ENCODE measurements around the gene SEMA4A.

Gene SEMA4A

GRCh38 chr1:156153362-156153761, at the start of gene SEMA4A:
TSS of gene SEMA4A (plus strand) at chr1:156153585. CDS start at chr1:156154579, 994 bp downstream.
- H3K9me3 ChIP-seq (ENCODE audit: insufficient read depth, low read length), result no peaks in the 10 kb centered on the region
- no peak for DNase-seq (ENCODE audit: low read depth, low spot score)
- H3K4me3 ChIP-seq (ENCODE audit: insufficient read length, low read depth), result no peak within 1 kb of the TSS
- H3K27me3 ChIP-seq (ENCODE audit: insufficient read depth, insufficient read length), result no peaks in the 10 kb centered on the region
- H3K4me1 ChIP-seq (ENCODE audit: insufficient read depth, insufficient read length), result peaks cover 33% of the 10 kb centered on the region
- no peaks in the 10 kb centered on the region for H3K36me3 ChIP-seq (ENCODE audit: insufficient read depth, insufficient read length, low read length)
- H3K9ac ChIP-seq (ENCODE audit: insufficient read length, low read depth), result no peak within 1 kb of the TSS
- TF ChIP-seq YY1 (IDR thresholded peaks at IDR 0.05; ENCODE audit: insufficient read depth, insufficient read length) (no peak), ZNF274 (IDR thresholded peaks at IDR 0.05; ENCODE audit: low read depth, low read length) (no peak), SUZ12 (IDR thresholded peaks at IDR 0.05; ENCODE audit: extremely low read depth, insufficient read depth, insufficient read length) (no peak)

GRCh38 chr1:156104065-156104810, 49.1 kb upstream of the SEMA4A start:
- H3K27me3 ChIP-seq (ENCODE audit: insufficient read depth, insufficient read length), result no peaks in the 10 kb centered on the region
- H3K9me3 ChIP-seq (ENCODE audit: insufficient read depth, low read length), result no peaks in the 10 kb centered on the region
- no peak for DNase-seq (ENCODE audit: low read depth, low spot score)
- H3K4me1 ChIP-seq (ENCODE audit: insufficient read depth, insufficient read length), result peaks cover 56% of the 10 kb centered on the region
- H3K4me3 ChIP-seq (ENCODE audit: insufficient read length, low read depth), result no peak overlapping the region
- no peak for TF ChIP-seq ZNF274 (IDR thresholded peaks at IDR 0.05; ENCODE audit: low read depth, low read length)
- peaks cover 33% of the 10 kb centered on the region for H3K36me3 ChIP-seq (ENCODE audit: insufficient read depth, insufficient read length, low read length)
- H3K9ac ChIP-seq (ENCODE audit: insufficient read length, low read depth), result peak overlapping the region; percentile 61

GRCh38 chr1:156104861-156105832, 48.2 kb upstream of the SEMA4A start:
- Histone ChIP-seq H3K4me1 (ENCODE audit: insufficient read depth, insufficient read length) (peaks cover 53% of the 10 kb centered on the region), H3K9me3 (ENCODE audit: insufficient read depth, low read length) (no peaks in the 10 kb centered on the region), H3K36me3 (ENCODE audit: insufficient read depth, insufficient read length, low read length) (peaks cover 27% of the 10 kb centered on the region), H3K4me3 (ENCODE audit: insufficient read length, low read depth) (no peak overlapping the region), H3K27me3 (ENCODE audit: insufficient read depth, insufficient read length) (no peaks in the 10 kb centered on the region), H3K9ac (ENCODE audit: insufficient read length, low read depth) (peak overlapping the region; percentile 70)
- TF ChIP-seq YY1 (IDR thresholded peaks at IDR 0.05; ENCODE audit: insufficient read depth, insufficient read length), result no peak
- TF ChIP-seq ZNF274 (IDR thresholded peaks at IDR 0.05; ENCODE audit: low read depth, low read length), result no peak
- TF ChIP-seq SUZ12 (IDR thresholded peaks at IDR 0.05; ENCODE audit: extremely low read depth, insufficient read depth, insufficient read length), result no peak
- DNase-seq (ENCODE audit: low read depth, low spot score), result no peak

GRCh38 chr1:156106624-156107488, 46.5 kb upstream of the SEMA4A start:
- peak overlapping the region; percentile 17 for H3K4me3 ChIP-seq (ENCODE audit: insufficient read length, low read depth)
- no peak for DNase-seq (ENCODE audit: low read depth, low spot score)
- H3K9ac ChIP-seq (ENCODE audit: insufficient read length, low read depth), result peak overlapping the region; percentile 82
- peaks cover 29% of the 10 kb centered on the region for H3K36me3 ChIP-seq (ENCODE audit: insufficient read depth, insufficient read length, low read length)
- TF ChIP-seq YY1 (IDR thresholded peaks at IDR 0.05; ENCODE audit: insufficient read depth, insufficient read length) (no peak), ZNF274 (IDR thresholded peaks at IDR 0.05; ENCODE audit: low read depth, low read length) (no peak), SUZ12 (IDR thresholded peaks at IDR 0.05; ENCODE audit: extremely low read depth, insufficient read depth, insufficient read length) (no peak)
- H3K27me3 ChIP-seq (ENCODE audit: insufficient read depth, insufficient read length), result no peaks in the 10 kb centered on the region
- peaks cover 47% of the 10 kb centered on the region for H3K4me1 ChIP-seq (ENCODE audit: insufficient read depth, insufficient read length)
- no peaks in the 10 kb centered on the region for H3K9me3 ChIP-seq (ENCODE audit: insufficient read depth, low read length)

GRCh38 chr1:156108057-156108456, 45.3 kb upstream of the SEMA4A start:
- H3K9ac ChIP-seq (ENCODE audit: insufficient read length, low read depth), result no peak overlapping the region
- TF ChIP-seq ZNF274 (IDR thresholded peaks at IDR 0.05; ENCODE audit: low read depth, low read length), result no peak
- no peak for TF ChIP-seq YY1 (IDR thresholded peaks at IDR 0.05; ENCODE audit: insufficient read depth, insufficient read length)
- no peak for TF ChIP-seq SUZ12 (IDR thresholded peaks at IDR 0.05; ENCODE audit: extremely low read depth, insufficient read depth, insufficient read length)
- no peaks in the 10 kb centered on the region for H3K27me3 ChIP-seq (ENCODE audit: insufficient read depth, insufficient read length)
- DNase-seq (ENCODE audit: low read depth, low spot score), result no peak
- H3K9me3 ChIP-seq (ENCODE audit: insufficient read depth, low read length), result no peaks in the 10 kb centered on the region
- peaks cover 18% of the 10 kb centered on the region for H3K36me3 ChIP-seq (ENCODE audit: insufficient read depth, insufficient read length, low read length)
- peaks cover 50% of the 10 kb centered on the region for H3K4me1 ChIP-seq (ENCODE audit: insufficient read depth, insufficient read length)
- no peak overlapping the region for H3K4me3 ChIP-seq (ENCODE audit: insufficient read length, low read depth)

- Histone ChIP-seq H3K9ac (ENCODE audit: insufficient read length, low read depth) (no peak overlapping the region), H3K27me3 (ENCODE audit: insufficient read depth, insufficient read length) (no peaks in the 10 kb centered on the region), H3K4me1 (ENCODE audit: insufficient read depth, insufficient read length) (peaks cover 44% of the 10 kb centered on the region), H3K36me3 (ENCODE audit: insufficient read depth, insufficient read length, low read length) (peaks cover 18% of the 10 kb centered on the region), H3K4me3 (ENCODE audit: insufficient read length, low read depth) (no peak overlapping the region), H3K9me3 (ENCODE audit: insufficient read depth, low read length) (no peaks in the 10 kb centered on the region)
- no peak for DNase-seq (ENCODE audit: low read depth, low spot score)
- TF ChIP-seq SUZ12 (IDR thresholded peaks at IDR 0.05; ENCODE audit: extremely low read depth, insufficient read depth, insufficient read length), result no peak
- no peak for TF ChIP-seq ZNF274 (IDR thresholded peaks at IDR 0.05; ENCODE audit: low read depth, low read length)
- TF ChIP-seq YY1 (IDR thresholded peaks at IDR 0.05; ENCODE audit: insufficient read depth, insufficient read length), result no peak
Observed at GRCh38 chr1:156108664-156109241, 44.6 kb upstream of the SEMA4A start.

All from NT2/D1 (cell line).